ENCODE results near the gene CFAP99.
A peak's percentile ranks its signal among the peaks of the same experiment; 100 is the strongest.
"Not testable (repeated sequence)": the region's sequence is repeated elsewhere in the genome, so short reads cannot be mapped to it uniquely, and the experiment has no call there.

The CFAP99 gene

DNA sequence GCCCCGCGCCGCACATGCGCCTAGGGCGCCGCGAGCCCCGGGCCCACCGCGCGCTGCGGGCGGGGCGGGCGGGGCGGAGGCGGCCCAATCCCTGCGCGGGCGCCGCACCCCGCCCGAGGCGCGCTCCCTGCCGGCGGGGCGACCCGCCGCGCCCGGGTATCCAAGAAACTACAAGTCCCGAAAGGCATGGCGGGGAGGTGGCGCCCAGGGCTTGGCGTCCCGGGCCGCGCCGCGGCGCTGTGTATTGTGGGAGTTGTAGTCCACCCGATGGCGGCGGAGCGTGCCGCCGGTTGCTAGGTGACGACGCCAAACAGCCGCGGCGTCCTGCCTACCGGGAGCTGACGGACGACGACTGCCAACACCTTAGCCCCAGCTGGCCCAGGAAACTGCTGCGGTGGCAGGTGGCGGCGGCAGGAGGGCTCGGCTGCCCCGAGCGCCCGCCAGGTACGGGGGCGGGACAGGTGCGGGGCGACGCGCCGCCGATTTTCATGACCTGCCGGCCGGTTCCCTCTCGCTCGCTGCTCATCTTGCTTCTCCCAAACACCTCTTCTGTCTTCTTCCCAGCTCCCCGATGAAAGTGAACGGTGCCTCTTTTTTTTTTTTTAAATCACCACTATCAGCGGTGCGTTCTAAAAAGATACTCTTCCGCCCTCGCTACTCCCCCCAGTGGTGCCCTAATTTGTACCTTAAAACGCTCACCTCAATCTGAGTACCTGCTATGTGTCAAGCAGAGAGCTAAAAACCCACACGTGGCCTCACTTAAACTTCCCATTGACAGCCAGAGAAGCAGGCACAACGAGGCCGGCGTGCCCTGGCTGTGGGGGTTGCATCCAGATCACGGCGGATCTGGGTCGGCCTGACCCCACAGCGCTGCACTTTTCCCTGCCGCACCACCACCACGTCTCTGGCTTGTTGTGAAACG lies at the start of gene CFAP99:
Gene CFAP99, plus strand, starts transcription at position 306 of the 922 bp plus-strand sequence.
- peak in 55 of 56 donors; percentile 65 to 98 (median 93) for DNase-seq

DNA sequence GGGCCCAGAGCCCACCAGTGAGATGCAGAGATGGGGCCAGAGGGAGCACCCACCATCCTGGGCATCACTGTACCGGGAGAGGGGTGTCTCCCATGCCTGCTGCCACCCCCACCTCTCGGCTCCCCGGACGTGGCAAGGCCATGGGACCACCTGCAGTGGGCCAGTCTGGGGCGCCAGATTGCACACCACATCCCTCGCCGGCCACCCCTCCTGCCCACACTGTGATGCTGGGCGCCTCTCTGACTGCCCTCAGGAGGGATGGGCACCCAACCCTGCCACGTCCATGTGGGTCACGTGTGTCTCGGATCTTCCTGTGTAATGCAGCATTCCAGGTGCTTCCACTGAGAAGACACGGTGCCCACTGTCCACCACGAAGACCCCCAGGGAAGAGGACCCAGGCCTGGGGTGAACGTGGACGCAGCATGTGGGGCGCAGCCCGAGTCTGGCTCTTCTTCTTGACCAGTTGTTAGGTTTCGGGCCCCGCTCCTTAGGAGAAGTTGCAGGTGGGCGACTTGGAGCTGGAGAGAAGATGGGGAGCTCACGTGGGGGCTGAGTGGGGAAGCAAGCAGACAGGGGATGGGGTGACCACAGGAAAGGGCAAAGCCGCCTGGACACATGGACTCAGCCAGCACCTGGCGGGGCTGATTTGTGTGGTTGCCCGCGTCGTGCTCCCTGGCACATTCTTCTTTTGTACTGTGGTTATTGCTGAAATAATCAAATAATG lies 48.0 kb upstream of the CFAP99 start:
- DNase-seq, result no peak

DNA sequence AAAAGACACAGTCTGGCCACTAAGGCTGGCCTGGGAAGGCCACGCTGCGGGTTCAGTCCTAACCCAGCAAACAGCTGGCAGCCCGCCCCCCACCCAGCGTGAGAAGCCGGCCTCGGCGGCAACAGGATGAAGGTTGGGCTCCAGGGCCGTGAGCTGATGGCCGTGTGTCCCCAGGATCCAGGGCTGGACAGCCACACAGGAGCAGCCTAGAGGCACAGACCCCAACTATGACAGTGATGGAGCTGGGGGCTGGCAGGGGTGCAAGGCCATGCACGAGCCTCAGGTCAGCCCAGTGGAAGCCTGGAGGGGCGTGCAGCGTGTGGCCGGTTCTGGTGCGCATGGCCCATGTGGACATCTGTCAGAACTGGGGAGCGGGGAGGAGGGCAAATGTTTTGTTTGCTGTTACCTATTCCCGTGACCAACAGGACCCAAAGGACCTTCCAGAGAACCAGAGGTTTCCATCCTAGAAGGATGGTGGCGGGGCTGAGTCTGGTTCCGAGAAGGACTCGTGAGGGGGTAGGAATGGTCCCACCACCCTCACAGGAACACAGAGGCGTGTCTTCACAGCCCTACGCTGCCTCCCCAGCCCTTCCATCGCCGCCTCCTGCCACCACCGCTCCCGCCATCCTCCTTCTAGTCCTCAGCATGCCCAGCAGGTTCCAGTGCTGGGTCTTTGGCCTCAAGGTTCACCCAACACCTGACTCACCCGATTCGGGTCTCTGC lies 46.8 kb upstream of the CFAP99 start:
- DNase-seq, result no peak

DNA sequence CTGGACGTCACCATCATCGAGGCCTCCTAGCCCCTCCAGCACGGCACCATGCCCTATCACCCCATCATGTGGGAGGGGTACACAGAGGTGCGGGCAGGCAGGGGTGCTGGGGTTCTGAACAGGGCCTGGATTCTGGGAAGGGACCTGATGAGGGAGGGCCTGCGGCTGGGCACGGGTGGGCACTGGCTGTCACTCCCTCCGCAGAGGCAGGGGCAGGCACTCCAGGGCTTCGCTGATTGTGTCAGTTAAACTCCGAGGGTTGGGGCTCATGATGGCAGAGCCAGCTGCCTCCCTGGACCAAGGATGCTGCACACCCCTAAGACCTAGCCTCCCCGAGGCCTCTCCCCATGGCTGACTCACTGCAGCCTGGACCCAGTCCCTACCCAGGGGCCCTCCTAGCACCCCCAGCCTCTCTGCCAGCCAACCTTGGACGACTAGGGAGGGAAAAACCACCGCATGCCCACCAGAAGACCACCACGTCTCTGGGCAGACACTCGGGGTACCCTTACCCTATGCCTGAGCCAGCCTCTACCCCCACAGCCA lies 46.2 kb upstream of the CFAP99 start:
- DNase-seq, result no peak

DNA sequence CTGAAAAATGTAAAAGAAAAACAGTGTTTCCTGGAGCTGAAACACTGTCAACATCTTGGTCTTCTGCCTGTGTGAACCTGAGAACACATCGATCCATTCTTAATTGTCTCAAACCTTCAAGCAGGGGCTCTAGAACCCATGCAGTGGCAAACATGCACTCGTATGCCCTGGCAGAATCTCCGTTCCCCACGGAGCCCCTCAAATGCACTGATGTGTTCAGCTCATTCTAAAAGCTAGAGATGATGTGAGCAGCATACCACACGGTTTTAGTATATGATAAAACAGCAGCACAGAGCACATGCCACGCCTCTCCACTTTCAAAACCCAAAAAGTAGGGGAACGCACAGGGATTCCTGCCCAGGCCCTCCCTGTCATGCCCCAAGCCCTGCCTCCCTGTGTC lies 45.2 kb upstream of the CFAP99 start:
- DNase-seq, result no peak

DNA sequence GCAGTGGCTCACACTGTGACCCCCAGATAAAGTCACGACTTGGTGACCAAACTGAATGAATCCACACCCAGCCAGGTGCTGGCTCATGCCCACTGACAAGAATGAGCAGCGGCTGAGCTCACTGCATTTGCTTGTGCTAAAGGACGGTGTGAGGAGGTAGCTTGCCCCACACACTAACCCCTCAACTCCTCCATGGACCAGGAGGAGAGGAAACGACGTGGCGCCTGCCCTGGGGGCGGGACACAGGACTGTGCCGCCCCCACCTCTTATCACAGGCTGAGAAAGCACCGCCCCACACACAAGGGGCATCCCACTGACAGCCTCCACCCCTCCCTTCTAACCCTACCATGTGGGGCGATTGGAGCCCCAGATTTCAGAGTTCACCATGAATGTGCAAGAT lies 43.3 kb upstream of the CFAP99 start:
- DNase-seq, result no peak

DNA sequence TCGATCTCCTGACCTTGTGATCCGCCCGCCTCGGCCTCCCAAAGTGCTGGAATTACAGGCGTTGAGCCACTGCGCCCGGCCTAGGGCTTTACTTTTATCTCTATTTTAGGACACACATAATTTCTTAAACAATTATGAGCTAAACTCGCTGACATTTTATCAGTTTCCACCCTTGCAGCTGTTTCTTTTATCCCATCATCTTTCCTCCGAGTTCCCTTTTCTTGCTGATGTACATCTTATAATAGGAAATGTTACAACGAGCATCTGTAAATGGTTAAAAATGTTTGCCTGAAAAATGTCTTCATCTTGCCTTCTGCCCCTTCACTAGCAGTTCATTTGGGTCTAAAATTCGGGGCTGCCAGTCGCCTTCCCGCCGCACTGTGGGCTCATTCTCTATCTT lies 41.5 kb upstream of the CFAP99 start:
- DNase-seq, result no peak

DNA sequence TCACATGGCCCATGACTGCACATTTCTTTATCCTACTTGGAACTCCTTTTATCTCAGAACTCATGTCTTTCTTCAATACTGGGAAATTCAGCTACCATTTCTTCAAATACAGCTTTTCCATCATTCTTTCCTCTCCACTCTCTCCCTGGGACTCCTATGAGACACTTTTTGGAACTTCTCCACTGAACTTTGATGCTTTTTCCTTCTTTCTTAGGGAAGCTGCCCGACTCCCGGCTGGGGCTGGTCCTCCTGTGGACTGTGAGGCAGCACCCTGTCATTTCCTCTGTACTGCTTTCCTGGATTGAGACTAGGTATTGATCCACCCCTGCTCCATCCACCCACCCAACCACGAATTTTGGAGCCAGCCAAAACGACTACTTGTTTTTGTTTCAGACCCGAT lies 40.4 kb upstream of the CFAP99 start:
- no peak for DNase-seq

DNA sequence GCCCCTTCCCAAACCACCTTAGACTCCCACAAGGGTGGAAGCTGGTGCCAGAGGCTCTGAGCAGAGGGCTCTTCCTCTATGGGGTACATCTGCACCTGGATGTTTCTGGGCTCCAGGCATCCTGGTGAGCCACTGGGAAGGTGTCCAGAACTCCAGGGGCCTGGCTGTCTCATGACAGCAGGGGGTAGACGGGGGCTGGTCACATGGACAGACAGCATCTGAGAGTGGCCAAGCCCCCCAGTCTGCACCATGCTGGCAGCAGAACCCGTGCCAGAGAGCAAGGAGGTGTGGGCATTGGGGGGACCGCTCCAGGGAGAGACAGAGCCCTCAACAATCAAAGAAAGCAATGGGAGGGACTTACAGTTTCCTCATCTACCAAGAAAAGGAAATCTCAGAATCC lies 39.9 kb upstream of the CFAP99 start:
- no peak for DNase-seq

DNA sequence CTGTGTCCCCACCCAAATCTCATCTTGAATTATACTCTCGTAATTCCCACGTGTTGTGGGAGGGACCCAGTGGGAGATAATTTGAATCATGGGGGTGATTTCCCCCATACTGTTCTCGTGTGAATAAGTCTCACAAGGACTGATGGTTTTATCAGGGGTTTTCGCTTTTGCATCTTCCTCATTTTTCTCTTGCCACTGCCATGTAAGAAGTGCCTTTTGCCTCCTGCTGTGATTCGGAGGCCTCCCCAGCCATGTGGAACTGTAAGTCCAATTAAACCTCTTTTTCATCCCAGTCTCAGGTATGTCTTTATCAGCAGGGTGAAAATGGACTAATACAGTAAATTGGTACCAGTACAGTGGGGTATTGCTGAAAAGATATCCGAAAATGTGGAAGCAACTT lies 38.2 kb upstream of the CFAP99 start:
- DNase-seq, result not testable (repeated sequence)

DNA sequence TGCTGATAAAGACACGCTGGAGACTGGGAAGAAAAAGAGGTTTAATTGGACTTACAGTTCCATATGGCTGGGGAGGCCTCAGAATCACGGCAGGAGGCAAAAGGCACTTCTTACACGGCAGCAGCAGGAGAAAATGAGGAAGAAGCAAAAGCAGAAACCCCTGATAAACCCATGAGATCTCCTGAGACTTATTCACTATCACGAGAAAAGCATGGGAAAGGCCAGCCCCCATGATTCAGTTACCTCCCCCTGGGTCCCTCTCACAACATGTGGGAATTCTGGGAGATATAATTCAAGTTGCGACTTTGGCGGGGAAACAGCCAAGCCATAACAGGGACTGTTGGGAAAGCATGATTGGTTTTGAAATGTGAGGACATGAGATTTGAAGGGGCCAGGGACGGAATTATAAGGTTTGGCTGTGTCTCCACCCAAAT lies 36.0 kb upstream of the CFAP99 start:
- DNase-seq, result not testable (repeated sequence)

DNA sequence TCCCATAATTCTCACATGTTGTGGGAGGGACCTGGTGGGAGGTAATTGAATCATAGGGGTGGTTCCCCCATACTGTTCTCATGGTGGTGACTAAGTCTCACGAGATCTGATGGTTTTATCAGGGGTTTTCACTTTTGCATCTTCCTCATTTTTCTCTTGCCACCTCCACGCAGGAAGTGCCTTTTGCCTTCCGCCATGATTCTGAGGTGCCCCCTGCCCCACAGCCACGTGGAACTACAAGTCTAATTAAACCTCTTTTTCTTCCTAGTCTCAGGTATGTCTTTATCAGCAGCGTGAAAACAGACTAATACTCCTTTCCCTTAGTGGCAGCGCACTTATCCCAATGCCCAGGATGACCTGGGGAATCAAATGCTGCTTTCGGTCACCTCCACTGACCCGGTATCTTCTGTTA lies 35.5 kb upstream of the CFAP99 start:
- not testable (repeated sequence) for DNase-seq

DNA sequence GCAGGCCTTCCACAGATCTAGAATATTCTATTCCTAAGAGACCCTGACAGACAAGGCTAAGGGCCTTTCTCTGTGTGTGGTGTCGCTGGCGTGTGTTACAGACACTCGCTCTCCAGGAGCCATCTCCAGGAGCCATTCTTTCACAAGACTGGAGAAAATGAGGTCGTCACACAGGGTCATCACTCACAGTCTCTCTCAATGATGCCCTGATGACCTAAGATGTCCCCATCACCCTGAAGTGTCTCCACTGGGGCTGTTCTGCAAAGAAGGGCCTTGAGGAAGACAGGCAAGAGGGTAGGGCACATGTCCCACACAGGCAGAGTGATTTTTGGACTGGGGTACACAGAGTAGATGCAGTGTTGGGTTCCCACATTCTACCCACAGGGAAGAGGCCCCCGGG lies 35.0 kb upstream of the CFAP99 start:
- no peak for DNase-seq

DNA sequence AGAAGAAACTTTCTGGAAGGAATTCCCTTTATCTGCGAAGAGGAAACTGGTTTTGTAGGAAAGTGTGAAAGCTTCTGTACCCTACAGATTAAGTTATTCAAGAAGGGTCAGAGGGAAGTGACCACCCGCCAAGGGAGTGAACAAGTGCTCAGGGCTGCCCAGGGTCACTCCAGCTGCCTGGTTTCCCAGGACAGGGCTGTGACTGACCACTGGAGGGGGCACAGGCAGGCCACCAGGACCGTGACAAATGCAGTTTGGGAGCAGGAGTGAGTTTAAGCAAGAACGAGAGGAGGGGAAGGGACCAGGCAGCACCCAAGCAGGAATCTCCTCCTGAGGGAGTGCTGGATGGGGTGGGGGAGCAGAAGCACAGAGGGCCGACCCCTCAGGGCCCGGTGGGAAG lies 34.5 kb upstream of the CFAP99 start:
- no peak for DNase-seq

DNA sequence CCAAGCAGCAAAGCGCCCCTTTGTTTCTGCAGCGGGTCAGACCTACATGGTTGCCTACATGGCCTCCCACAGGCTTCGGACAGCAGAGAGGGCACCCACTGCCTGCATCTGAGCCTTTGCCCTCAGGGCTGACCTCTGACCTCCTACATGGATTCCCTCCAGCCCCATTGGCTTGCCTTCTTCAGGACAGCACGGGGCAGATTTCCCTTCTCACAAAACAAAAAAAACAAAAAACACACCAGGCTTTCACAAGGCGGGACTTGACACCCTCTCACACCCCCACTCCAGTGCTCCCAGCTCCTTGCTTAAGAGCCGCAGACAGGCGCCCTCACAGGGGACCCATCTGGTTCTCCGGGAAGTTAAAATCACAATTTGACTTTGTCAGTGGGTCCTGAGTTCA lies 33.2 kb upstream of the CFAP99 start:
- no peak for DNase-seq

DNA sequence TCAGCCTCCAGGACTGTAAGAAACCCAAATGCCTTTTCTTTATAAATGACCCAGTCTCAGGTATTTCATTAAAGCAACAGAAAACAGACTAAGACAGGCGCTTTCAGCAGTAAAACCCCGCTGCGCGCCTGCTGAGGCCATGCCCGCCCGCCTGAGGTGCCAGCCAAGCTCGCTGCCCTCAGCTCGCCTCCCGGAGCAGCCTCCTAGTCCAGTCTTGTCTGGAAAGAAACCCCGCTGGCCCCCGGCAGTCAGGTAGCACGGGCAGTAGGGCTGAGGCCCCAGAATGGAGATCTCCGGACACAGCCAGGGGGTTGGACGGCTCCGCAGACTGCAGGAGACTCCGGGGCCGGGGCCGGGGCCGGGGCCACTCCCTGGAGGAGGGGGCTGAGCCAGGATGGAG lies 32.0 kb upstream of the CFAP99 start:
- DNase-seq, result no peak

DNA sequence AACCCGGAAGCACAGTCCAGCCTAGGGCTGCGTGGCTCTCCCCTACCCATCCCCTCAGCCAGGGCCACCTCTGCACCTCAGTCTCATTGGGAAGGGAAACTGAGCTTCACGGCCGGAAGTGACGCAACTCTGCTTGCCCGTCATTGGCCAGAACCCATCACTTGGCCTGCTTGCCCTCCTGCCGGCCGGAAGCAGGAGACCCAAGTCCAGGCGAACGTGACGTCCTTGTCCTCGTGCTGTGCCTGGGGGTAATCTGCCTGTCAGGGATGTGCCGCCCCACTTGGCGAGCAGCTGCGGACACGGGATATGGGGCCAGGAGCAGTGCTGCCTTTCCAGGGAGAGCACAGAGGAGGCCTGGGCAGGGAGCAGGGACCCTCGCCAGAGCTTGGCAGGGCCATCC lies 31.5 kb upstream of the CFAP99 start:
- DNase-seq, result no peak

DNA sequence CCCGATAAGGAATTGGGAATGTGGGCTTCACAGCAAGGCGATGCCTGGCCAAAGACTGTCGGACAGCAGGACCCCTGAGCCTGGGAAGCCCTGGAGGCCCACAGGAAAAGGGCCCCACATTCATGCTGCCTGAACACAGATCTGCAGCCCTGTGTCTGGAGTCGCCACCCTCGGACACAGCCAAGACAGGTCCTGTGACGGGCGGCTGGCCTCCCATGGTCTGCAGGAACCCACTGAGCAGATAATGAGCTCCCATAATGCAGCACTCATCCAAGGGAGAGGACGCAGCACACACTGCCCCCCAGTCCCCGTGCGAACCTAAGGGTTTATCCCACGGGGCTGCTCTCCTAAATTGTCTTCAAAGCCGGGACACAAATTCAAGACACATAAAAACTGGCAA lies 30.9 kb upstream of the CFAP99 start:
- no peak for DNase-seq

DNA sequence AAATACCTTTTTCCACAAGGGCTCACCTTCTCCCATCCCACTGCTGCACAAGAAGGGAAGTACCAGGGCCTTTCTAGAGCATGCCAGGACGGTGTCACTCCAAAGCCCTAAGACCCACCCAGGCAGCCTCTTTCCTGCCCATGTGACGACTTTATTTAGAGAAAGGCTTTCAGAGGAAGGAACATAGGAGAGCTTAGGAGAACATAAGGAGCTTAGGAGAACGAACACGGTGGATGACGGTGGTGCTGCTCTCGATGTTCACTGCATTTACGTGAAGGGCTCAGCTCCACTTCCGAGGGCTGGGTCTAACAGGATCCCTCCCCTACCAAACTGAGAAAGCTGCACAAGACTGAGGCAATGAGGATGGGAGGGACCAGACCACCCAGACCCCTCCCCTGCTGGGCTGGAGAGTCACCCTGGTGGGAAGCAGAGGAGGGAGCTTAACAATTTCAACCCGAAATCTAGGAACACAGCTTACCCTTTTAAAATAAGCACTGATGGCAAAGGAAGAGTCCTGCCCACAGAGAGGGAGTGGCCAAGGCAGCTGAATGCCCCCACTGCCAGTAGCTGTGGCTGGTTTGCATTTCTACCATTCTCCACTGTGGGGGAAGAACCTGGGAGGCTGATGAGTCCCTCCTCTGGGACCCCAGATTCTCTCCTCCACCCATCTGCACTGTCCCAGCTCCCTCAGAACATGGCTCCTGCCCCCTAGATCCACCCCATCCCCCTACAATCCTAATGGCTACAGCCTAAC lies 30.1 kb upstream of the CFAP99 start:
- DNase-seq, result no peak

DNA sequence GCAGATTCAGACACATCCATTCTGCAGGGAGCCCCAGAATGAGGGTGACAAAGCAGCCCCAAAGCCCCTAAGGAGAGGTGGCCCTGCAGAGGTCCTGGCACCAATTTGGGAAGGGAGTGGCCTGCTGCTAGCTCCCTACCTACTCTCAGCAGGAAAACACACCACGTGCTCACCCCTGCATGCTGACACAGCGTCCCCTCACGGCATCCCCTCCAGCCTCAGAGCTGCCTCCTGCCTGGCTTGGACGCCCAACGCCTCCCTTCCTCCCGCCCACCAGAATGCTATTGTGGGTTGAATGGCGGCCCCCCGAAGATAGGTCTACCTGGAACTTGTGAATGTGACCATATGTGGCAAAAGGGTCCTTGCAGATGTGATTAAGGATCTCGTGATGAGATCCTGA lies 29.1 kb upstream of the CFAP99 start:
- no peak for DNase-seq

DNA sequence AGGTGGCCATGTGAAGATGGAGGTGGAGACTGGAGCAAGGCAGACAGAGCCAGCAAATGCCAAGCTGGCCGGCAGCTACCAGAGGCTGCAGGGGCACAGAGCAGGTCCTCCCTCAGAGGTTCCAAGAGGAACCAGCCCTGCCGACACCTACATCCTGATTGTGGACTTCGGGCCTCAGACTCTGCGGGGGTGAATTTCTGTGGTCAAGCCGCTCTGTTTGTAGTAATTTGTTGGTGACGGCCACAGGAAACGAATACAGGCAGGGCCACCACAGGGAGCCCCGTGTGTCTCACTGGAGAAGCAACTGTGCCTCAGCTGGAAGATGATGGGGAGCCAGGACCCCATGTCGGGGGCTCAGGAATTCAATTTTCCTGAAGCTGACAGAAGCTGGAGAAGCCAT lies 28.6 kb upstream of the CFAP99 start:
- no peak for DNase-seq
